Measurements from ENCODE around the gene CEBPZOS. TPM values are rescaled to one million over a fixed set of nuclear protein-coding genes. Genes with fewer than 3 reads are reported as not detected.
A peak's percentile ranks its signal among the peaks of the same experiment; 100 is the strongest.

Gene CEBPZOS
- total and polyA plus RNA-seq, 9 of the 15 experiments (the other 6 are each of a cell fraction or from before 2014, with no cell fraction given): 21.7 to 64.8 (median 46.7) TPM

- TF ChIP-seq ZC3H11A (IDR thresholded peaks at IDR 0.05; ENCODE audit: low read depth, low read length) (no peak), MTF1 (CRISPR knock-in tag; IDR thresholded peaks at IDR 0.05; ENCODE audit: borderline replicate concordance) (no peak), MEIS2 (IDR thresholded peaks at IDR 0.05; ENCODE audit: partially characterized antibody) (no peak), ZNF277 (CRISPR knock-in tag; IDR thresholded peaks at IDR 0.05; ENCODE audit: borderline replicate concordance) (no peak), CBFA2T2 (conservative IDR thresholded peaks at IDR 0.05) (no peak), PHF21A (IDR thresholded peaks at IDR 0.05; ENCODE audit: borderline replicate concordance, low read depth) (no peak), ELF2 (CRISPR knock-in tag; IDR thresholded peaks at IDR 0.05) (no peak), ZNF184 (CRISPR knock-in tag; IDR thresholded peaks at IDR 0.05) (no peak)
Measured at GRCh38 chr2:37223131-37223530, 26.8 kb downstream of the CEBPZOS start (continued).

GRCh38 chr2:37224063-37224462 lies 27.8 kb downstream of the CEBPZOS start:
- FAIRE-seq: no peak
- peak; percentile 78 for TF ChIP-seq REST (IDR thresholded peaks at IDR 0.05; ENCODE audit: borderline replicate concordance)
- TF ChIP-seq REST (CRISPR knock-in tag; IDR thresholded peaks at IDR 0.05; ENCODE audit: low read depth): no peak
- TF ChIP-seq EHMT2 (IDR thresholded peaks at IDR 0.05): peak; percentile 84
- TF ChIP-seq RAD21 (CRISPR knock-in tag; conservative IDR thresholded peaks at IDR 0.05 in 1 of 2, IDR thresholded peaks at IDR 0.05 in 1 of 2): no peak
- no peak for TF ChIP-seq ZNF77 (CRISPR knock-in tag; IDR thresholded peaks at IDR 0.05)
- no peak for TF ChIP-seq CCNT2 (IDR thresholded peaks at IDR 0.05; ENCODE audit: borderline replicate concordance, extremely low read depth, insufficient read length, low read depth, low read length)

More at GRCh38 chr2:37224063-37224462, 27.8 kb downstream of the CEBPZOS start:
- Histone ChIP-seq H3K27me3 (ENCODE audit: control insufficient read depth in 2 of 2, insufficient read depth in 2 of 2, low read length in 2 of 2) (no peaks in the 10 kb centered on the region), H3K79me2 (ENCODE audit: control insufficient read depth, insufficient read depth, low read length) (peaks cover 66% of the 10 kb centered on the region), H3K9me3 (replicated peaks; ENCODE audit: control insufficient read depth, insufficient read depth, low read depth, low read length) (no peaks in the 10 kb centered on the region), H3K27ac (ENCODE audit: extremely low read depth, low read depth, low read length) (no peak overlapping the region), H3K9ac (ENCODE audit: insufficient read depth in 1 of 2, low read depth in 2 of 2, low read length in 2 of 2) (no peak overlapping the region), H3K4me3 (no peak overlapping the region), H3K36me3 (ENCODE audit: control insufficient read depth, insufficient read depth, low read length) (peaks cover 87% of the 10 kb centered on the region), H3K4me2 (ENCODE audit: insufficient read depth, low read length) (no peak overlapping the region), H3K9me1 (ENCODE audit: control insufficient read depth, insufficient read depth, low read length) (peaks cover 2% of the 10 kb centered on the region), H2AFZ (ENCODE audit: low read depth, low read length) (no peak overlapping the region), H3K4me1 (replicated peaks in 1 of 2; ENCODE audit: control insufficient read depth in 2 of 2, insufficient read depth in 2 of 2, low read length in 2 of 2) (peaks cover 0 to 6% of the 10 kb centered on the region in 2 experiments; a peak in 2 of 5 replicates), H4K20me1 (replicated peaks; ENCODE audit: control insufficient read depth, insufficient read depth, low read length) (peaks cover 7% of the 10 kb centered on the region; the same call in 1 of the 2 replicates)
- in situ Hi-C loops (cut with MboI) (no loop called here), intact Hi-C loops (cut with micrococcal nuclease) (no loop called here)
- 75% methylated on average over 1 of the region's 1 CpG for WGBS (ENCODE audit: insufficient coverage, low coverage, missing lambda C conversion rate)
- ChIA-PET CTCF (ENCODE audit: low intra/inter-chr PET ratio) (no interaction called here), POLR2A (no interaction called here)
- DNase-seq (ENCODE audit: extremely low read depth in 1 of 4, low spot score in 3 of 4) (no peak), ATAC-seq (peak; percentile 50; the same call in 2 of the 3 replicates)
- BruUV-seq (replicated peaks): no TSS peak
